ENCODE data around the gene HOXA10.
A peak's percentile ranks its signal among the peaks of the same experiment; 100 is the strongest.

The HOXA10 gene

DNA sequence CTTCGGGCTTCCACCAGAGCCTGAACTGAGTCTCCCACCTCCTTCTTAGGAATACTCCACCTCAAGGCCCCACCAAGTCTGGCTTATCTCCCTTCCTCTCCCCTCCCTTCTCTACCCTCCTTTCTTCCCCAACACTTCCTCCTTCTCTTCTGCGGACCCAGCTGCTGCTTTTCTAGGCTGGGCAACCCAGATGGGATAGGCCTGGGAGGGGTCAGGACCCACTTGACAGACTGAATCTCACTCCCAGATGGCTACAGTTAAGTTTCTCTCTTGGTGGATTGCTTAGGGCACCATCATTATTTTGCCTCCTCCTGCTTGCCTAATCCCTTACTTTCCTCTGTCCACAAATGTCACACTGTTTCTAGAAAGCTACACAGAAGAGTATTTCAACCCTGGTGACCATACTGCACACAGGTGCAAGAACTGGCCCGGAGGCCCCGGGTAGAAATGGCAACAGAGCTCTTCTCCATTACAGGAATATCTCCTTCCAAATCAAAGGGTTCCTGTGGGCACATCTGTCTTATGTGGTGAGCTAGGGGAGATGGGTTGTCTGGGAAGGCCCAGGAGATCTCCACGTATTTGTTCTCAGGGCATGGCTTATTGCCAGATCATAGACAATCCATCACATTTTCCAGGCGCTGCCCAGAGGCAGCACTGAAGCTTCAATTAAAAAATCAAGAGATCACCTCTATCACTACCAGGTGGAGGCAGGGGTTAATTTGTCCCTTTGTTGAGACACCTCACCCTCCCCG, 16.1 kb upstream of the HOXA10 start:
- no peak for DNase-seq

DNA sequence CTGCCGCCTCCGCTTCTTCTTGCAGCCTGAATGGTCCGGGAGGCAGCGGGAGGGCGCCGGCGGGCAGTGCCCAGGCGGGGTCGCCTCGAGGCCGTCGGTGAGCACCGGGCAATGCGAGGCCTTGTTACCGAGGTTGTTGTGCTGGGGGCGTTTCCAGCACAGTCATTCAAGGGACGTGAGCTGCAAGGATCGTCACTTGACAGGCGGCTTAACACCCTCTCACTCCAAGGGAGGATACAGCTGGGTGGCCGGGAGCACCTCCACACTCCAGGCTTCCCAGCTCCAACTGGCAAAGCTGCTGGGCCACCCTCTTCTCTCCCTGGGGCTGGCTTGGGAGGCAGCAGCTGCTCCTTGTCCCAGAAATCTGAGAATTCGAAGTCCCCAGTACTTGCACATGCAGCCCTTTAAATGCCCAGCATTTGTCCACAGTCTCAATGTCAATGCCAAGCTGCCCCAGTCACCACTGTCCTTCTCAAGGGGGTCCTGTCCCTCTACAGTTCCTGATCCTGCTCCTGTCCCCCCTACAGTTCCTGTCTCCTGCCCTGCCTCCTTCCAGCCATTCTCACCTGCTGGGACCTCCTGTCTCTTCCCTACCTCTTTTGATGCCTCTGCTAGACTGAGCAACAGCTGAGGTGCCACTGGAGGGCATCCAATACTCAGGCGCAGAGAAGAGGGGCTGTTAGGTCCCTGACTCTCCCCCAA, 15.3 kb upstream of the HOXA10 start:
- DNase-seq, result no peak

- DNase-seq, result peak; percentile 49
These were observed 14.5 kb upstream of the HOXA10 start for GRCh38 chr7:27188386-27189294.

GRCh38 chr7:27187475-27188385, 13.6 kb upstream of the HOXA10 start:
- DNase-seq, result no peak

- no peak for DNase-seq
These were observed 12.8 kb upstream of the HOXA10 start for GRCh38 chr7:27186668-27187474.

DNA sequence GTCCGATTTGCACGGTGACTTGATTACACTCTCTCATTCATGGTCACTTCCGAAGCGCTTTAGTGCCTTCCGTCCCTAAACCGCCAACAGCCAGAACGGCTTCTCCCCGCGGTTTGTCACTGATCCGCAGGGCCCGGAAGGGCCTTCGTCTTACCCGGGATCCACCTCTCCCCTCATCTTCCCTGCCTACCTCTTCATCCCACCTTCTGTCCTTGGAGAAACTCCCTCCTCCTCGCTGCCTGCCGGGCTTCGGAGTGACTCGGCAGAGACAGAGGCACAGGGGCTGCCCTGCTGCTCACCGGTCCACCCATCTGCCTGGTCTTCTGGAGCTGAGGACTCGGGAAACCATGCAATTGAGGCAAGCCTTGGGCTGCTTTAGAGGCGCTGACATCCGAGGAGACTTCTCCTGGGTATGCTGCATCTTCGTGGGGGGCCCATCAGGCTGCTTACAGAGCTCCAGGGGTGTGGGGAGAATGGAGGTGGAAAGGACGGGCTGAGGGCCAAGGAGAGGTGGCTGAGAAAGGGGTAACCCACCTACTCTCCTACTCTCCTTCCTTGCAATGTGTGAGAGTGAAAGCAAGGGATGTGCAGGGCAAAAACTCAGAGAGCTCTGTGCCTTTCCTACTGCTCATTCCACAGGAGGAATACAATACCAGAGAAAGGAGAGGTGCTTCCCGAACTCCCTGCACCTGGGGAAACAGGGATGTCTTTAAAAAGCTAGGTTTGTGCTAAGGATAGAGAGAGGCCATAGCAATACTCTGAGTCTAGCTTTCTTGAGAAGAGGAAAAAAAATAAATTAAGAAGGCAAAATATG, 11.9 kb upstream of the HOXA10 start:
- DNase-seq, result no peak

DNA sequence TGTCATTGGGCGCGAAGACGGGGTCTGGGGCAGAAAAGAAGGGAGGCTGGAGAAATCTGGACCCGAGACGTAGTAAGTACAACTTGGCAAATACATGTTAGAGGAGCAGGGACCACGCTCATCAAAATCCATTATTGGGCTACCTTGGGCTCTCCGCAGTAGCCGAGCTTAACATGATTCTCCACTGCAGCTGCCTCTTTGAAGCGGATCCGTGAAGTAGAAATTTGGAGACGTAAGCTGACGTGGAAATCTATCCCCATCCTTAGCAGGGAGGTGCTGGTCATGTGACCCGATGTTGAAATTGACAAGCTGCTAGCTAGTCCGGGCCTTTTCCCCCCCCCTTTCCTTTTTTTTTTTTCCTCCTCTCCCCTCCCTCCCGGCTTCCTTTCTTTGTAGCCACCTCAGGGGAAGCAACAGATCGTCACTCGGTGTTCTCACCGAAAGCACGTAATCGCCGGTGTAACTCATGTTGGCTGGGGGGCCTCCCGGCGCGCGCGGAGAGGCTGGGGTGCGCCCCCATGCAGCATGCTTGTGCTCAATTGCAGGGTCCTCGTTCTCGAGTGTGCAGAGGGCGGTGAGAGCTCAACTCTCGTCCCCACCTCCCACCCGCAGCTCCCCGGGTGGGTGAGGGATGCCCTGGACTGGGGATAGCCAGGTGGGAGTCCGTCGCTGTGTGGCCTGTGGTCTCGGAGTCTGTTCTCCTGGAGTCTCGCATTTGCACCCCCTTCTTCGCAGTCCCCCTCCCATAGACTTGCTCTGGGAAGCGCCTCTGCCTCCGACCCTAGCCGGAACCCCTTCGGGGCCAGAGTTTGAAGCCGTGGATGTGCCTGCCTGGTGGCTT, 11.1 kb upstream of the HOXA10 start, which contains the start of gene HOXA11:
Gene HOXA11 (minus strand): TSS at position 220 of the 841 bp plus-strand sequence. CDS start 88 bp downstream, at position 132.
- no peak for DNase-seq

- no peak for DNase-seq
These were observed 10.4 kb upstream of the HOXA10 start for GRCh38 chr7:27184337-27185012.

DNA sequence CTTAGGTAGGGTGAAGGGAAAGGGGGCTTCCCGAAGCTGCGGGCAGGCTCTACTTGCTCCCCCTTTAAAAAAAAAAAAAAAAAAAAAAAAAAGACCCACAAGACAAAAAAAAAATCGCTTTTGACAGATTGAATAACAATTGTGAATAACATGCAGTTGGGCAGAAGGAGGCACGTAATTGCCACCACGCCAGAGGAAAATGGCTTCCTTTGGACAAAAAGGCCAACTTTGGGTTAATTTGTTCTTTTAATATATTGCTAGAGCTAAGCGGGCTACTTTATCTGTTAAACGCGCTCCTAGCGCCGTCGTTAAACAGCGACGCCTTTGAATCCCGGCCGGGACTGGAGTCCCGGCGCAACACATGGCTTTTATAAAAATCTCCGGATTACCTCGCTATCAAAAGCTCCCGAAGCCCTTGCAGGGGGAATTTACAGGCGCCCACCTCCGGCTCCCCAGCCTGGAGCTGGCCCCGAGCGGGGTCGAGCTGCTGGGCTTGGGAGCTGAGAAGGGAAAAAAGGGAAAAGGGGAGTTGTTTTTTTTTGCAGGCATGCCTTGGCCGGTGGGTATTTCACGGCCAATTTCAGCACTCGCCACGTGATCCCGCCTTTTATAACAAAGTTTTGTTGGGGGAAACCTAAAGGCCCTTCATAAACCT, 9.7 kb upstream of the HOXA10 start:
- no peak for DNase-seq

- no peak for DNase-seq
These were observed 9.0 kb upstream of the HOXA10 start for GRCh38 chr7:27182861-27183681.

DNA sequence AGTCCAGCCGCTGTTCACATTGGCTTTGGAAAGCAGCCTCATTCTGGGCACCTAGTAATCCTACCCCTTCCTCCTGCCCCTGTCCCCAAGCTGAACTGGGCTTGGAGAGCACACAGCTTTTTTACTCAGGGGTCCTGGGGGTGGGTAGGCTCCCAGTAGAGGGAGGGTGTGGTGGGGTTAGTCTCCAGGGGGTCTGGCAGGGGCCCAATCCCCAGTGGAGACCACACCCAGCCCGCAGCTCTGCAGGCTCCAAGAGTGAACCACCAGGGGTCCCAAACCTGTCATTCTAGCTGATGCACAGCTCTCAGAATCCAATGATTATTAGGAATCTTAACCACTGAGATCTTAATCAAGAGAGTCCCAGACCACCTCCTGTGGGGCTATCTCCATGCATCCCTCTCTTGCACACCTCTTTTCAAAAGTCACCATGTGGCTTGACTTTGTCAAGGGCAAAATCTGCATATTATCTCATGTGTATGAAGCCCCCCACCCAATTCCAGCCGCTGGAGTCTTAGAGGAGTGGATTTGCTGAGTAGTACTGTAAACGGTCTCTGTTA, 8.2 kb upstream of the HOXA10 start:
- DNase-seq, result no peak

DNA sequence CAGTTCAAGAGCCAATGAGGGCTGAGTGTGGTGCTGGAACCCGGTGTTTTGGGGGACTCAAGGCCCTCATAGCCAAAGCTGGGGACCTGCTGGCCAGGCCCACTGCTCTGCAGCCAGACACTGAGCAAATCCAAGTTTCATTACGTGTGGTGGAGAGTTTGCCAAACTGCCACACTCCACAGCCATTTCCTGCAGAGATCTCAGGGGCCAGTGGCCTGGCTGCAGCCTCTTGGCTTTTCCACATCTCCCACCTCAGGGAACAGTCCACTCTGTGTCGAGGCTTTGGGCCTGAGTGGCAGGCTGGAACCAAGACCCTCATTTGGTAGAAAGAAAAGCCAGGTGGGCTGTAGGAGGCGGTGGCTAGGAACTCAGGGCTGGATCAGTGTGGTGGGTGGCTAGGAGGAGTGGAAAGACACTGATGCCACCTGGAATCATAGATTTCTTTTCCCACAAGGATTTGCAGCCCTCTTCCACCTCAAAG, 7.7 kb upstream of the HOXA10 start:
- no peak for DNase-seq

DNA sequence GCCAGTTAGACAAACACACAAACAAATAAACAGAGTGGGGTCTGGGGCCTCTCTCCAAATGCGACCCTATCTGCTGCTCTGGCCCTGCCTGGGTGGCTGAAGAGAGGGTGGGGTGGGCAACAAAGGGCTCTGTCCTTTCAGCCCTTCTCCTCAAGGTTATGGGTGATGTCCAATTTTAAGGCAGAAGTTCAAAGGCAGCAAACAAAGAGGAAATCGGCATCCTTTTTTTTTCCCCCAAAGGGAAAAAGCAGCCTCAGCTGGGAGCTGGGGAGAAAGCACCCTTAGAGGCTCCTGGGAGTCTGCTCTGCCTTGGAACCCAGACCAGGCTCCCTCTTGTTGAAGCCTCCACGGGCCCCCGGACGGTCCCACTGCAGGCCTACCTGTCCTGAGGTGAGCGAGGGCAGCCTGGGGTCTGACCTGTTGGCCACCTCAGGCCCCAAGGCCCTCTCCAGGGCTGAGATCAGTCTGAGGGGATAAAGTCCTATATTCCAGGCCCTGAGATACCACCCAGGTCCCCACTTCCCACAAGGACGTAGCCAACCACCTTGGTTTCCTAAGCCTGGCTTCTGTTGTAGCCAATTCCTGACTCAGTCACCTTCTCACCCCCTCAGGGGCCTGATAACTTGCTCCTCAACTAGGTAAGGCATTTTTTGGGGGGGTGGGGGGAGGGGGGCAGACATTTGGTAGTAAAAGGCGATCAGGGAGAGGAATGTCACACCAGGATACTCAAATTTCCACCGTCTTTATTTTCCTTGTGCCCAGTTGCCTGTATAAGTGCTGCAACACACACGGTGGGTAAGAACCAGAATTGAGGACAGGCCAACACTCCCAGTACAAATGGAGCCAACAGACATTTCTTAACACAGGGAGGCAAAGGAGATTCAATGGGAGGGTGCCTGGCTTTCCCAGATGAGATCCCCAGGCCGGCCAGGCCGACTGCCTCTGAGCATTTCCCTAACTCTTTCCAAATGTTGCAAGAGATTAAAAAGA, 6.6 kb upstream of the HOXA10 start:
- DNase-seq, result no peak

DNA sequence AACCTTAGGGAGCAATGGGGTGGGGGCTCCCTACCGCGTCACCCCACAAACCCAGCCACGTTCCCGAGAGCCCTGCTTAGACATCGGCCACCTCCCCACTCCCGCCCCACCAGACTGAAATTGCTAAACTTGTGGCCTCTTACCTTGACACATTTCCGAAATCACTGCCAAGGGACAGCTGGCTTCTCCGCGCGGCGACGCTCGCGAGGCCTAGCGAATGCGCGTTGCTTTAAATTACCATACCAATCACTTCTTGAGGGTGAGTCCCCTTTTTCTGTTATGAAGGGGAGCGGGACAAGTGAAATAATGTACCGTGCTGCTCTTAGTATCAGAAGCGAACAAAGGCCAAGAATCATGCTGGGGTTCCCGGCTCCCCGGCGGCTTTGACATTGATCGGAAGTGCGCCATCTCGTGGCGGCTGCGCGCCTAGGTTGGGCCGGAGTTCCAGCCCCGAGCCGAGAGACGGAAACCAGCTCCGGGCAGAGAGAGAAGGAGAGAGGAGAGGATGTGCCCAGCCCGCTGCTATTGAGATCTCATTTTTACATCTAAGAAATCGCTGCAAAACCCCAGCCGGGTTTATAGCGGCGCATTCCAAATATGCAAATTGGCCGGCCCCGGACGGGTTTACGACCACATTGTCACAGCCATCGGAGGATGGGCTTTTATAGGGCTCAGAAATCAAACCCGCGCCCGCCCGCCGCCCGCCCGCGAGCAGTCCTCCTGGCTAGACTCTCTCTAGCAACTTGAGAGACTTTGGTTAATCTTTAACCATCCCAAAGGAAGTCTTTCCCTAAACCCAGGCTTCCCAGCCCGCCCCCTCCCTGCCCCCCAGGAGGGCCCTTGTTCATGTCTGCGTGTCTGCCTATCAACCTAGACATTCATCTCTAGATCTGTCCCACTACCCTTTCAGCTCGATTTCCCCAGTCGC, 5.6 kb upstream of the HOXA10 start:
- peak; percentile 57 for DNase-seq
